Neural crest cell (in vitro differentiated cells): Measurements from ENCODE around the gene GORASP2. TPM values are rescaled to one million over a fixed set of nuclear protein-coding genes. Genes with fewer than 3 reads are reported as not detected.
"Not testable (repeated sequence)": the region's sequence is repeated elsewhere in the genome, so short reads cannot be mapped to it uniquely, and the experiment has no call there.

Experiments
- DNase-seq: peaks from one replicate; pipeline ENCODE4 v3.0.0; 2021; ENCODE audit warnings: low read depth, mixed read lengths, low spot score
- H3K27ac Mint-ChIP-seq: one replicate; pipeline ENCODE4 v1.8.0; 2021; ENCODE audit warnings: mild to moderate bottlenecking, mixed read lengths; ENCODE audit not compliant: unreplicated experiment
- H3K27me3 Mint-ChIP-seq: 2 replicates; pipeline ENCODE4 v1.8.0; 2021; ENCODE audit warnings: low read depth, mild to moderate bottlenecking, mixed read lengths
- H3K36me3 Mint-ChIP-seq: 2 replicates; pipeline ENCODE4 v1.8.0; 2021; ENCODE audit warnings: low read depth, mild to moderate bottlenecking, mixed read lengths
- H3K4me1 Mint-ChIP-seq: 2 replicates; pipeline ENCODE4 v1.8.0; 2021; ENCODE audit warnings: mixed read lengths
- H3K4me3 Mint-ChIP-seq: one replicate; pipeline ENCODE4 v1.8.0; 2021; ENCODE audit warnings: mild to moderate bottlenecking, mixed read lengths
- H3K9me3 Mint-ChIP-seq: 2 replicates; pipeline ENCODE4 v1.8.0; 2021; ENCODE audit warnings: mixed read lengths
- CTCF ChIP-seq: fragments of 200-600 bp; sonication (generic); conservative IDR thresholded peaks from 2 replicates; pipeline ENCODE4 v1.5.0; 2021; ENCODE audit warnings: antibody characterized with exemption, mild to moderate bottlenecking
- total RNA-seq: library from RNA; stranded (reverse); gene quantifications from 2 replicates; pipeline ENCODE4 v1.2.1, GENCODE V29; 2021

Gene GORASP2
- total RNA-seq, 1 donor from 2014 or later, result 71.4 TPM

DNA sequence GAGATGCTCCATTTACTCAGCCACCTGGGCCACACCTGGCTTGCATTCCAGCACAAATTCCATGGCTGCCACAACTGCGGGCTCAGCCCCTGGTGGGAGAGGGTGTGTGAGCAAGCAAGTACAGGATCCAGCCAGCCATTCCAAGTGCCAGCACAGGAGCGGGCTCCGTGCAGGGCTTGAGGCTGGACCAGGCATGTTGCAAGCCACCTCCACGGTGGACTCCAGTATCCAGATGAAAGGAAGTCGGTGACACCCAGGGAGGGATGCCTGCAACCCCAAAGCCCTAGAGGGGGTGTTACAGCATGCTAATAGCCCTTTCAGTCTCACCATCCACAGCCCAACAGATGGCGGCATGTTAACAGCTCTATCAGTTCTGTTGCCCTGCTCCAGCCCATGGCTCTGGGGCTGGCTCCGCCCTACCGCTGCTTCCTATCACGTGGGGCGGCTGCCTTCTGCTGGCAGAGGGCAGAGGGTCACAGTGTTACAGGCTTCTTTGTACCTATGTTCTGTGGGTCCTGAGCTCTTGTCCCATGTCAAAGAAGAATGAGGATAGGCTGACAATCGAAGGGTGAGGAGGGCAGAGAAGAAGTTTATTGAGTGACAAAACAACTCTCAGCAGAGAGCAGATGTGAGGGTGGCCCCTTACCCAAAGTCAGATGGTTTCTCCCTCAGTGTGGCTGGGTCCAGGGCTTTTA is 11.7 kb upstream of the GORASP2 start:
- TF ChIP-seq CTCF, result no peak
- Mint-ChIP-seq H3K4me1 (no peaks in the 10 kb centered on the region), H3K4me3 (no peak overlapping the region)

GRCh38 chr2:170917957-170918356 is 11.1 kb upstream of the GORASP2 start:
- no peak overlapping the region for H3K27ac Mint-ChIP-seq
- H3K4me3 Mint-ChIP-seq, result no peak overlapping the region
- peaks cover 20% of the 10 kb centered on the region for H3K9me3 Mint-ChIP-seq
- H3K27me3 Mint-ChIP-seq, result no peaks in the 10 kb centered on the region
- no peaks in the 10 kb centered on the region for H3K4me1 Mint-ChIP-seq
- DNase-seq, result no peak
- no peak for TF ChIP-seq CTCF
- peaks cover 27% of the 10 kb centered on the region for H3K36me3 Mint-ChIP-seq

More for the DNA sequence above, 11.7 kb upstream of the GORASP2 start:
- no peaks in the 10 kb centered on the region for H3K27me3 Mint-ChIP-seq
- peaks cover 30% of the 10 kb centered on the region for H3K36me3 Mint-ChIP-seq
- H3K9me3 Mint-ChIP-seq, result peaks cover 24% of the 10 kb centered on the region
- H3K27ac Mint-ChIP-seq, result no peak overlapping the region
- no peak for DNase-seq

DNA sequence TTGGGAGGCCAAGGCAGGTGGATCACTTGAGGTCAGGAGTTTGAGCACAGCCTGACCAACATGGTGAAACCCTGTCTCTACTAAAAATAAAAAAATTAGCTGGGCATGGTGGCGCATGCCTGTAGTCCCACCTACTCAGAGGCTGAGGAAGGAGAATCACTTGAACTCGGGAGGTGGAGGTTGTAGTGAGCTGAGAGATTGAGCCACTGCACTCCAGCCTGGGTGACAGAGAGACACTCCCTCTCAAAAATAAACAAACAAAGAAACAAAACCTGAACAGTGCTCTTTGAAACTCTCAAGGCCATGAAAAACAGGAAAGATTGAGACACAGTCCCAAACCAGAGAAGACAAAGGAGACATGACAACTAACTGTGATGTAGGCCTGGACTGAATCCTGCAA is 7.2 kb upstream of the GORASP2 start:
- Mint-ChIP-seq H3K36me3 (peaks cover 17% of the 10 kb centered on the region), H3K9me3 (peaks cover 17% of the 10 kb centered on the region), H3K27ac (peak overlapping the region; percentile 71)
- H3K4me3 Mint-ChIP-seq, H3K27me3 Mint-ChIP-seq, DNase-seq, H3K4me1 Mint-ChIP-seq: not testable (repeated sequence)

DNA sequence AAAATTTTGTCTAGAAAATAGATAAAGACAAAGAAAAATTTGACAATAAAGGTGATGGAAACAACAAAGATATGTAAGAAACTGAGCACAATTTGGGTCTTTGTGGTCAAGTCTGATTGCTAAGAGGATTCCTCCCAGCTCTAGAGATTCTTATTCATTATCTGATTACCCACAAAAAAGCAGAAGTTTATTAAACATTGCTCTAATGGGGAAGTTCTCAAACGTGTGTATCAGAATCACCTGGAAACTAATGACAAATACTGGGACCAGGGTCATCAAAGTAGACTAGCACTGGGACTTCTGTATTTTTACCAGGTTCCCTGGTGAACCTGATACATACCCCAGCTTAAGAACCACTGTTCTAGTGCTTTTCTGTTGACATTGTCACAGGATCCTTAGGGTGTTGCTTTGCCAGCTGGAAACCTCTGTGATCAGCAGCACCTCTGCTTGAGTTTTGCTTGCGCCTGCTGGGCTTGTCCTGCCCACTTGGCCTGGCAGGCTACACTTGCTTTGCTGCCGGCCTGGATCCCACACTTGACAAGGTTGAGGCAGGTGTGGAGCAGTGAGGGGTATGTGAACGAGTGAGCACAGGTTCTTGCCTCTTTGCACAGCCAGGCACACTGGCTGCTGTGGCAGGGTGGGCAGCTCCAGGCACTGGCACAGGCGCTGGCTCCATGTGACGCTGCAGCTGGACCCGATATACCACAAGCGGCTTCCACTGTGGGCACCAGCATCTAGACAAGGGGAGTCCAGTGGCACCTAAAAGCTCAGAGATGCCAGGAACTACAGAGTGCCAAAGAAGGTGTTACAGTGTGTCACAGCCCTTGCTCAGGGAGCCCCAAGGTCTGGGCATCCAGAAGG is 6.2 kb upstream of the GORASP2 start:
- no peak overlapping the region for H3K4me3 Mint-ChIP-seq
- H3K9me3 Mint-ChIP-seq, result peaks cover 14% of the 10 kb centered on the region
- no peak for TF ChIP-seq CTCF
- H3K27ac Mint-ChIP-seq, result no peak overlapping the region
- peaks cover 4% of the 10 kb centered on the region for H3K4me1 Mint-ChIP-seq
- DNase-seq, result no peak
- H3K36me3 Mint-ChIP-seq, result peaks cover 11% of the 10 kb centered on the region
- no peaks in the 10 kb centered on the region for H3K27me3 Mint-ChIP-seq

DNA sequence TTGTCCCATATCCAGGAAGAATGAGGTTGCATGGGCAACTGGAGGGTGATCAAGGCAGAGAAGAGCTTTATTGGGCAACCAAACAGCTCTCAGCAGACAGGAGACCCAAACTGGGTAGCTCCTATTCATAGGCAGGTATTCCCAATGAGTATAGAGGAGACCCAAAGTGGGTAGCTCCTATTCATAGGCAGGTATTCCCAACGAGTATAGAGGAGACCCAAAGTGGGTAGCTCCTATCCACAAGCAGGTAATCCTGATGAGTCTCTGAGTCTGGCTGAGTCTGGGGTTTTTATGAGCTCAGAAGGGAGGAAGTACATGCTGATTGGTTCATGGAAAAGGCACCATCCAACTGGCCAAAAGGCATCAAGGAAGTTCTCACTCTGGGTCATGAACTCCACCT is 5.3 kb upstream of the GORASP2 start:
- peaks cover 13% of the 10 kb centered on the region for H3K4me1 Mint-ChIP-seq
- no peak for DNase-seq
- H3K36me3 Mint-ChIP-seq, result peaks cover 12% of the 10 kb centered on the region
- no peak overlapping the region for H3K27ac Mint-ChIP-seq
- TF ChIP-seq CTCF, result no peak
- H3K4me3 Mint-ChIP-seq, result no peak overlapping the region
- peaks cover 13% of the 10 kb centered on the region for H3K9me3 Mint-ChIP-seq
- no peaks in the 10 kb centered on the region for H3K27me3 Mint-ChIP-seq

DNA sequence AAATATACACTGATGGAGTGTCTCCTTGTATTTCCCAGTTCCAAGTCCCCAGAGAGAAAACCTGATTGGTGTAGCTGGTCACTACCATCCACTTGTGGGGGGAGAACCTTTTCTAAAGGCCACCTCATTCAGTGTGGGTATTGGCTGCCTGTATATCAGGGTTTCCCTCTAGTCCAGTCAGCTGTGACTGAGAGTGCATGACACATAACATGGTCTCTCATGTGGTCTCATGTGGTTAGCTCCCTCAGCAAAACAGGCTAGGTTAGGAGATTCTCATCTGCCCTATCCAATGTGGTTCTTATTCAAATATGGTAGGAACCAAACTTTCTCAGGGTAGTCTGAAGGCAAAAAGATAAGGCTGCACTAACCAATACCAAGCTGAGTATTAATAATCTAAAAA is 4.1 kb upstream of the GORASP2 start:
- DNase-seq, result no peak
- Mint-ChIP-seq H3K27ac (no peak overlapping the region), H3K27me3 (no peaks in the 10 kb centered on the region), H3K4me1 (peaks cover 17% of the 10 kb centered on the region), H3K36me3 (peaks cover 8% of the 10 kb centered on the region), H3K9me3 (peaks cover 9% of the 10 kb centered on the region), H3K4me3 (no peak overlapping the region)
- no peak for TF ChIP-seq CTCF
